ENCODE measurements around the gene UGCG.

DNA sequence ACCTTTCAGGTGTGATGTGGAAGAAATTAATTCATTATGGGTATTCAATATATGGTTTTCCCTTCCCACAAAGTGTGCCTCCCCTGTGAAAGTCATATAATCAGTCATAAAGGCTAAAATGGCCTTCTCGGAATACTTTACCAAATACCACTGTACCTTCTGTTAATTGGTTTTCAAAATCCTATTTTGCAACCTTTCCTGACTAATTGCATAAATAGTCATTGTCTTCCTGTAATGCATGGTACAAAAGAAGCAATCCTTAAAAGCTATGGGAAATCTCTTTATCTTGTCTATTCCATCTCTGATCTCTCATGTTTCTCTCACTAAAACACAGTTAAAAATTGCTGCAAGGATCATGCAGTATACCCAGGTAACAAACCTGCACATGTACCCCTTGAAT is 44.3 kb upstream of the UGCG start:
- TF ChIP-seq EP300 (IDR thresholded peaks at IDR 0.05; ENCODE audit: borderline replicate concordance) (no peak), YY1 (IDR thresholded peaks at IDR 0.05; ENCODE audit: low read depth) (no peak)
